Medulla oblongata (tissue), 1 donor: ENCODE data around the gene KRT28.

ENCODE experiments used
- DNase-seq: peaks from one replicate; pipeline ENCODE4 v3.0.0-alpha.2; 2015; ENCODE audit errors: extremely low spot score

The KRT28 gene, protein sequence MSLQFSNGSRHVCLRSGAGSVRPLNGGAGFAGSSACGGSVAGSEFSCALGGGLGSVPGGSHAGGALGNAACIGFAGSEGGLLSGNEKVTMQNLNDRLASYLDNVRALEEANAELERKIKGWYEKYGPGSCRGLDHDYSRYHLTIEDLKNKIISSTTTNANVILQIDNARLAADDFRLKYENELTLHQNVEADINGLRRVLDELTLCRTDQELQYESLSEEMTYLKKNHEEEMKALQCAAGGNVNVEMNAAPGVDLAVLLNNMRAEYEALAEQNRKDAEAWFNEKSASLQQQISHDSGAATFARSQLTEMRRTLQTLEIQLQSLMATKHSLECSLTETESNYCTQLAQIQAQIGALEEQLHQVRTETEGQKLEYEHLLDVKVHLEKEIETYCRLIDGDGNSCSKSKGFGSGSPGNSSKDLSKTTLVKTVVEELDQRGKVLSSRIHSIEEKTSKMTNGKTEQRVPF

DNA sequence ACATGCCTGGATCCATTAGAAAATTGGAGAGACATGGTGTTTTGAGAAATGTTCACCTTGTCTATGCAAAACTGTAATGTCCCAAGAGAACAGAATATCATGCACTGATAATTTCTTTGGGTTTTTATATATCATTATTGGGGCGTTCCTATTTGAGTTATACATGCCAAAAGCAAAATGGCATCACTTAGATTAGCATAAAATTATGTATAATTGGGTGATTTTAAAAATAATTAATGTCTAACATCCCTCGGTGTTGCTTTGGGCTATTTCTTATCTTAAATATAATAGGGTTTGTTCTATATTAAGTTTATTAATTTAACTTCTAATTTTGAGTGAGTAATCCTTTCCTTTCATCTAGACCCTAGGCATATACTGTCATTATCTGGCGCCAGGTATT, at the start of gene KRT28:
Gene KRT28, minus strand, starts transcription at position 101 of the 400 bp plus-strand sequence. Its CDS starts 66 bp downstream, at position 35.
- no peak for DNase-seq

DNA sequence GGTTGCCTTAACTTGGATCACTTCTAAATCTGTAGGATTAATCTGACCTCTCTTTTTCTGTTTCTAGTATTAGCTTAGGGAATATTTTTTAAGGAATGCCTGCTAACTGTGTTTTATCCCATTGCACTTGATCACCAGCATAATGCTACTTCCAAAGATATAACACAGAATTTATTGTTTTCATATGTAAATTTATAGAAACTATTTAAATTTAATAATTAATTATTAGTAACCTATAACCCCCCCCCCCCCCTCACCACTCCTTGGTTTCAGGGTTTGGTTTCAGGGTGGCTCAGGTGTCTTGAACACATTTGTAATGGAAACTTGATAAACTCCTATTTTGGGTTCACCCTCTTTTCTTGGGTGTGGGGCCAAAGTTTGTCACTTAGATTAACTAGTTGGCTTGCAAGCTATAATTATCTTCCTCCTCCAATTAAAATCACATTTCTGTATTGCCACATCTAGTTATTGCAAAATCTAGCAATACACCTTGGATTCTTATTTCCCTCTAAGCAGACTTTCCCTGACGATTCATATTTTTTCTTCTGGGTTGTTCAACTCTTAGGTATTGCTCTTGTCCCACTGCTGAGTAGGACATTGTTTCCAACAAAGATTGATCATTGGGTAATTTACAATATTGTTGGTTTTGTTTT, 49.0 kb upstream of the KRT28 start:
- DNase-seq, result no peak

DNA sequence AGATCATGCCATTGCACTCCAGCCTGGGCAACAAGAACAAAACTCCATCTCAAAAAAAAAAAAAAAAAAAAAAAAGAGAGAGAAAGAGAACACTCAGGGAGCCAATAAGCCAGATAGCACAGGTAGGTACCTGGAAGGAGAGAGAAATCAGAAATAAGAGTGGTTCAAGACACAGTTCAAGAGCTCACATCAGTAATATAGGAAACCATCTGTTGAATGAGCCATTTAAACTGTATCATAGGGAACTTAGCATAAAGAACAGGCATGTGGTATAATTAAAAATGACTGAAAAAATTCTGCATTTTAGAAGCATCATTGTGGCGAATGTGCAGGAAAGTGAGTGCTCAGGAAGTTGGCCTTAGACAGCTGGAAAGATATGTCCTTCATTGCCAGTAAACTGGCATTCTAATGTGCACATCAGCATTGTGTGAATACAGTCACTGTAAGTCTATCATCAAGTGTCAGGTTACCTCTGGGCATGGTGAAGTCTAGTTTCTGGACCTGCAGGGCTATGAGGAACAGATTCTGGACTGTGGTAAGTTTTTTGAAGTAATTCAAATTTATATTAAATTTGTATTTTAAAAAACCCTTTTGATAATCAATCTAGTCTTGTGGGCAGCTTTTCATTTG, 46.9 kb upstream of the KRT28 start:
- no peak for DNase-seq

DNA sequence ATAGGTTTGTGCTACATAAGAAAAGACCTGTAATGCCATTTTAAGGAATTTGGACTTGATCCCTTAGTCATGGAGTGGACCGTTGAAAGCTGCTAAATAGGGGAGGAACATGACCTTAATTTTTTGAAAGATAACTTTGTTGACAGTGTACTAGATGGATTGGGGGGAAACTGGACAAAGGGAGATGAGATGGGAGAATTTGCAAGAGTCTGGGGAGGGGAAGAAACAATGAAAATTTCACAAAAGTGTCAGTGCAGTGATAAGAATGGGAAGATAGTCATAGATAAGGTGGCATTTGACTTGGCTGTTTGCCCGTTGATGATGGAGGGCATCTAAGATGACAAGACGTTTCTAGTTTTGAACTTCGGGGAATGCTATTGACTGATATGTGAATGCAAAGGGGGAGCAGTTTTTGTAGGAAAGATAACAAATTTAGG, 44.9 kb upstream of the KRT28 start:
- no peak for DNase-seq

DNA sequence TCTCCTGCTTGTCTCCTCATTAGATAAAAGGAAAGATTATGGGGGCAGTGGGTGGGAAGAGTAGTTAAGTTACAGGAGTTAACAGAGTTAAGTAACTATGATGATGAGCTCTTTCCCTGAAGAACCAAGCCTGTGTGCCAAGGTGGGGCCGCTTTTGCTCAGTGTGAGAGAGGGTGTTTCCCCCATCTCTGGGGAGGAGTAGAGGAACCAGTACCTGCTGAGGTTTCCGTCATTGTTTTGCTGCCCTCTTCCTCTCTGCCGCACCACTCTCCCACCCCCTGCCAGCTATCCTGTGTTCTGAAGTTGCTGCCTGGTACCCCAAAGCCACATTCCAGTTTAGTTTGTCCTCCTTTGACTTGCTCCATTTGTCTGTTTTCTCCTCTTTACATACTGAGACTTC, 43.5 kb upstream of the KRT28 start:
- DNase-seq, result no peak

DNA sequence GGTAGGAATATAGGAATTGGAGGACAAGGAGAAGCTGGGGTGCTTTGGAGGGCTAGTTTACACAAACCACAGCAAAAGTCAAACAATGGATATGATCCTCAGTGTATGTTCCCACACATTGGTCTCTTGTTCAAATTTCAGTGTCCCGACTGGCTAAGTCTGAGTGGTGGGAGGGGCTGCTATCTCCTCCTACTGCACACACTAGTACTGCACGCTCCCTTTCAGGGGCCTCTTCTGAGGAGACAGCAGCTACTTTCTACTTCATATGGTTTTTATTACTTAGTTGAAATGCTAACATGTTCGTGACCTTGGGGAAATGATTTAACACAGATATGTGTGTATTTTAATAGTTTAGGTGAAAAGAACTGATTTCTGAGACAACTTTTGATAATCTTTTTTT, 41.5 kb upstream of the KRT28 start:
- DNase-seq, result no peak

DNA sequence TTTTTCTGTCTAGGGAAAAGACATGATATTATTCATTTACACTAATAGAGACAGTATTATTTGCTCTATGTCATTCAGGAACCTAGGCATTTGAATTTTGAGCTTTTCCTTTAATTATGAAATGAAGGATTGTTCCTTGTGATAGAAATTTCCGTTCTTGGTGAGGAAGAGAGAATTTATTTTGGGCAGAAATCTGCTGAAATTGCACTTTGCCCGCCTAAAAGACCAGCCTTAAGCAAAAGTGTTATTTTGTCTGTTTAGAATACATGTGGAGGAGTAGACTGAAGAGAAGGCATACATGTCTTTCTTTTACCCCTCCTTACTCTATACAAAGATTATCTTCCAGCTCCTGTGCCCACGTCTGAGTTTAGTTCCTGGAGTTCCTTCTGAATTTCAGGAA, 39.4 kb upstream of the KRT28 start:
- DNase-seq, result no peak

DNA sequence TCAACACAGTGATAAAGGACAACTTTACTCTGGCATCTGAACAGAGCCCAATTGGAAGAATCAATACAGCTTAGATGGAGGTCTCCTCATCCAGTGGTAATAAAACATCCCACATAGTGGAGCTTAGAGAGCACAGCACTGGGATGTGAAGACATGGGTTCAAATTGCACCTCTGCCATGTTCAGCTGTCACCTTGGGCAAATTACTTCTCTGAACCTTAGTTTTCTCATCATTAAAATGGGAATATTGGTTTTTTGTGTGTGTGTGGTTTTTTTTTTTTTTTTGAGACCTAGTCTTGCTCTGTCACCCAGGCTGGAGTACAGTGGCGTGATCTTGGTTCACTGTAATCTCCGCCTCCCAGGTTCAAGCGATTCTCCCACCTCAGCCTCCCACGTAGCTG, 36.3 kb upstream of the KRT28 start:
- no peak for DNase-seq

DNA sequence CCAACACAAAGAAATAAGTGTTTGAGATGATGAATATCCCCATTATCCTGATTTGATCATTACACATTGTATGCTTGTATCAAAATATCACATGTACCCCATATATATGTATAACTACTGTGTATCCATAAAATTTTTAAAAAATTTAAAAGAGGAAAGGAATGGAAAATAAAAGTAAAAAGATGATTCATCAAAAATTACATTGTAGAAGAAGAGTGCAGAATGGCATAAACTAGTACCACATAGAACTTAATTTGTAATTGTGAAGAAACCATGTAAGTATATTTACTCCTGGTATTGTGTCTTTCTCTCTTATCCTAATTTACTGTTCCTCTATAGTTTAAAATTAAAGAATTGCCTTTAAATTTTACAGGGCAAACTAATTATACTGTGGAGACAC, 34.1 kb upstream of the KRT28 start:
- DNase-seq, result no peak

DNA sequence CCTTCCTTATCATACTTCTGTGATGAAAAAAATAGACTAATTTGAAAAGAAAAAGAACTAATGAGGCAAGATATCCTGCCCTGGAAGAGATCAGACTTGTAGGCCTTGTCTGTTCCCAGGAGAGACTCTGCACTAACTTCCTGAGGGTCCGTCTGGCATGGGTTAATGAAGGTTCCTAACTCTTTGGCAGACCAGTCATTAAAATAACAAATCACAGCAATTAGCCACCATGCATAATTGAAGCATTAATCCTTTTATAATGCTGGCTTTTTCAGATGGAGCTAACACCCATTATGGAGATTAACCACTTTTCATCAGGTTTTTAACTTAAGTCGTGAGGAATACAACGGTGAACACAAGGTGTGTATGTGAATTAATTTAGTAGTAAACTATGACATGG, 33.1 kb upstream of the KRT28 start:
- DNase-seq, result no peak

DNA sequence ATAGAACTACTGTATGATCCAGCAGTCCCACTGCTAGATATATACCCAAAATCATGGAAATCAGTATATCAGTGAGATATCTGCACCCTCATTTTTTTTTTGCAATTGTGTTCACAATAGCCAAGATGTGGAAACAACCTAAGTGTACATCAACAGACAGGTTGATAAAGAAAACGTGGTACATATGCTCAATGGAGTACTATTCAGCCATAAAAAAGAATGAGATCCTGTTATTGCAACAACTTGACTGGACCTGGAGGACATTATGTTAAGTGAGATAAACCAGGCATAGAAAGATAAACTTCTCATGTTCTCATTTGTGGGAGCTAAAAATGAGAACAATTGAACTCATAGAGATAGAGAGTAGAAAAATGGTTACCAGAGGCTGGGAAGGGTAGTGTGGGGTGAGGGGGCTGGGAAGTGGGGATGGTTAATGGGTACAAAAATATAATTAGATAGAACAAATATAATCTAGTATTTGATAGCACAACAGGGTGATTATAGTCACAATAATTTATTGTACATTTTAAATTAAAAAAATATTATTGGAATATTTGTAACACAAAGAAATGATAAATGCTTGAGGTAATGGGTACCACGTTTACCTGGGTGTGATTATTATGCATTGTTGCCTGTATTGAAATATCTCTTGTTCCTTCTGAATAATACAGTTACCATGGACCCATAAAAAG, 30.5 kb upstream of the KRT28 start:
- no peak for DNase-seq

DNA sequence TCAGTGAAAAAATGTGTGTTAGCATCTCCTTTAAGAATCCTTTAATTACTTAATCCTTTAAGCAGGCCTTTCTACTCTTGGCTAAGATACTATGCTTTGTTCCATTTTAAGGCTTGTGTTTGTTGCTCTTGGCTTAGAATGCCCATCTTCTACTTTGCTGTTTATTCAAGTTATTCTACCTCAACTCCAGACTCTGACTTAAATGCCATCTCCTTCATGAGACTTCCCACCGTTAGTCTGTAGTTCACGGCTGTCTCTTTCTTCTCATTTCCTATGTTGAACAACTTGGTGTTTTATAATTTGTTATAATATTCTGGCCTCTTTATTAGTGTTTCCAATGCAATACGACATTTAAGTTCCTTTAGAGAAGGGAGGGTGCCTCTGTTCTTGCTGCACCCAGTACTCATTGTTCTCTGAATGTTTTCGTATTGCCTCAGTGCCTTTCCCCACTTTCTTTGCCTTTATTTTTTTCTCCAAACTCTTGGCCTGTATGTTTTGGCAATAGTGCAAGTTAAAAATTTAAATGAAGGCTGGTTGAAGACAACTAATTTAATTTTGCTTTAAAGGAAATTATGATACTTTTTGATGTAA, 28.8 kb upstream of the KRT28 start:
- no peak for DNase-seq

DNA sequence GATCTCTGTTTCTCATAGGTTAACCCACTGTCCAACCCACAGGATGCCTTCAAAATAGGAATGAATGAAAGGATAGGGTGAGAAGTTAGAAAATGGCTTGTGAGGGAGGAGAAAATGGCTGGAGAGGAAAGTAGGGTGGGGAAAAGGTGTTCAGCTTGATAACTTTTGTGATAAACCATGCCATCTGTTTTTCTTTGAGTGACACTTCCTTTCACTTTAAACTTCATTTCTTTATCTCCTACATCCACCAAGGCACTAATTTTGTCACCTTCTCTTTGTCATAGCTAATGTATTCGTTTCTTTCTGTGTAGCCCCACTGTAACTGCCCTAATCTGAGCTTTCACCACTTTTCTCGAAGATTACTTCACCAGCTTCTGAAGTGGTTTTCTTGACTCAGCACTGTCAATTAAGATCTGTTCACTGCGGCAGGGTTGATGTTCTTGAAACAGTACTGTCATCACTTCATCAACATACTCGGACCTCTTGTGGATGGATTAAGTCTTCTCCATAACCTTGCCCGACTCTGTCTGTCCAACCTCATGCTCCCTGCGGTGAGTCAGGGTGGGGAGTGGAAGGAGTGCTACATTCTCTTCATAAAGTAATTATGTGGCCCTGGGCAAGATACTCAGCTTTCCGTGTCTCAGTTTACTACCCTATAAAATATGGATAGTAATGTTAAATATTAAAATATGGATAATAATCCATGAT, 28.1 kb upstream of the KRT28 start:
- DNase-seq, result no peak

DNA sequence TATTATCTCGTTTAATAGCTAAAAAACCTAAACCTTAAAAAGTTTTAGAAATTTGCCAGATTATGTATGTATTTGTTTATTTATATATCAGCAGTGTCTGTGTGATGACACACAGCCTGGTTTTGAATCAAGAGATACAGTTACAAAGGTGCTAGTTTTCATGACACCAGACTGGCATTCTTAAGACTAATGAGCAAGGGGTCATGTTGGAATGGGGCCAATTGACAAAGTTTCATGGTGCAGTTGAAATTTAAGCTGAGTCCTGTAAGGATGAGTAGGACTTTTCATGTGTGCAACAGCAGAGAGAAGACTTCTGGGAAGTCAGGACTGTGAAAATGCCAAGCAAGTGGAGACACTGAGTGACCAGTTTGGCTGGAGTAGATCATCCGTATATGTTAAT, 25.8 kb upstream of the KRT28 start:
- no peak for DNase-seq

DNA sequence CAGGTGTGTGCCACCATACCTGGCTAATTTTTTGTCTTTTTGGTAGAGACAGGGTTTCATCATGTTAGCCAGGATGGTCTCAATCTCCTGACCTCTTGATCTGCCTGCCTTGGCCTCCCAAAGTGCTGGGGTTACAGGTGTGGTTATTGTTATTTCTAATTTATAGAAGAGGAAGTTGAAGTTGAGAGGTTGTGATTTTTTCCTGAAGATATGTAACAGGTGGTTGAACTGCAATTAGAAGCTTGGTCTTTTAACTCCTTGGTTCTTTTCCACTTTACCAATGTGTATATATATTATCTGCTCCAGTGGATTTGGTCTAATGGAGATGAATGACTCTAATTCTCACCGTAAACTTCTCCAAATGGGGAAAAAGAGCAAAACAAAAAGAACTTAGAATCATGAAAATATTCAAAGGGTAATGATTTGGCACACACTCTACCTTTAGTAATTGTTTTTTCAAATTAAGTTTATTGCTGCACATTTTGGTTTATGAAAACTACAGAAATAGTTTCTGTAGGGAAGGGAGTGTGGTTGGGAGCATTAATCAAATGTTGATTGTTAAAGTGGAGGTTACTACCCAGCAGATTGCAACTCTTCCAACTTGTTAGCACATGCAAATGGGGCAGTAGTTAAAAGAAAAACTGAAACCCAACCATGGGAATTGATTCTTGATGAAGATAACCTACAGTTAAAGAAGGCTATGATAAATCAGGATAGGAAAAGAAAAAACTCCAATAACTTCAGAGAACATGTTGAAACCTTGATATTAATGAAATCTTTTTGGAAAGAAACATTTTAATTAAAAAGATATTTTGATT, 24.5 kb upstream of the KRT28 start:
- DNase-seq, result no peak

DNA sequence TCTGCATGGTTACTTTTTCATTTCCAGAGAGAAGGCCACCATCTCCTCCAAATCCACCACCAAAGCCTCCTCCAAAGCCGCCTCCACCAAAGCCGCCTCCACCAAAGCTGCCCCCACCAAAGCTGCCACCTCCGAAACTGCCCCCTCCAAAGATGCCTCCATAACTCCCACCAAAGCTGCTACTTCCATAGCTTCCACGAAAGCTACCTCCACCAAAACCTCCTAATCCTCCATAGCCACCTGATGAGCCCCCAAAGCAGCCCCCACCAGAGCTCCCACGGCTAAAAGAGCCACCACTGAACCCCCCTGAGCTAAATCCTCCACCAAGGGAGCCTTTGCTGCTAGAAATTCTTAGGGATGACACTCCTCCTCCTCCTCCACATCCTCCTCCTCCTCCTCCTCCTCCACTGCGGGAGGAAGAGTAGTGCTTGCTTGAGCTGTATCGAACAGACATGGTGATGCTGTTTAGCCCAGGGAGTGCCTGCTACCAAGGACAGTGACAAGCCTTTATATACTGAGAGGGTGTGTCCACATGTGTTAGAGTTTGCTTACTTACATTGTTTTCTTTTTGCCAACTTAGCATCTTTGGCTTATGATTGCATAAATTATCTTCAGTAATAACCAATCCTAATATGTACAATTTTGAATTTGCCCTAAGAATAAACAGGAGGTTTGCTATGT, 22.5 kb upstream of the KRT28 start, which contains the start of gene KRT10:
Gene KRT10, minus strand, starts transcription at position 483 of the 681 bp plus-strand sequence. Its CDS starts 29 bp downstream, at position 454.
- no peak for DNase-seq

DNA sequence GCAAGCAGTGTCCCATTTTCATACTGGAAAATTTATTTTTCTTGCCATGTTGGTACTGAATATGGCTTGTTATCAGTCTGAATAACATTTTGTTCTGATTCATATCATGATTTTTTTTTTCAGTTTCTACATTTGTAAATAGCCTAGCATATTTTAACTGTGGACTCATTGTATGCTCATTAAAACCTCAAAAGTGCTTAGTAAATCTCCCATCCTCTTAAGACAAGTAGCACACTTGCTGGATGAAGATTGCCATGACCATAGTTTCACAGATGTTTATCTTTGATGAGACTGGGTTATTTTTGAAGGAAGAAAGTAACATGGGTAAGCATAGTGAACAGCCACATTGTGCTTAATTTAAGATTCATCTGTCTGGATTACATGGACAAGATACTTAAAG, 21.8 kb upstream of the KRT28 start:
- DNase-seq, result no peak

DNA sequence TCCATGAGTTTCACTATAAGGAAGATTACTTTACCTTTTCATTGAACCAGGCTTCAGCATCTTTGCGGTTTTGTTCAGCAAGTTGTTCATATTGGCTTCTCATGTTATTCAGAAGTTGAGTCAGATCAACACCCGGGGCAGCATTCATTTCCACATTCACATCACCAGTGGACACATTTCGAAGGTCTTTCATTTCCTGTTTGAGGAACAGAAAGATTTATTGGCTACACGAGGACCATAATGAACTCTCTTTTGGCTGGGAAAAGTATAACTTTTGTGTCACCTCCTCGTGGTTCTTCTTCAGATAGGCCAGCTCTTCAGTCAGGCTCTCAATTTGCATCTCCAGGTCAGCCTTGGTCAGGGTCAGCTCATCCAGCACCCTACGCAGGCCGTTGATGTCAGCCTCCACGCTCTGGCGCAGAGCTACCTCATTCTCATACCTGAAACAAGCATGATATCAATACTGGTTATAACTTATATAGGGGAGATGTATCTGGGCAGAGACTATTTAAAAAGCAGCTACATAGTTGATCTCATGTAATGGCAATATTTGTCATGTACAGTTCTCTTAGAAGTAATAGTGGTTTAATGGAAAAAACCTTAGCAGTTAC, 20.6 kb upstream of the KRT28 start:
- no peak for DNase-seq

DNA sequence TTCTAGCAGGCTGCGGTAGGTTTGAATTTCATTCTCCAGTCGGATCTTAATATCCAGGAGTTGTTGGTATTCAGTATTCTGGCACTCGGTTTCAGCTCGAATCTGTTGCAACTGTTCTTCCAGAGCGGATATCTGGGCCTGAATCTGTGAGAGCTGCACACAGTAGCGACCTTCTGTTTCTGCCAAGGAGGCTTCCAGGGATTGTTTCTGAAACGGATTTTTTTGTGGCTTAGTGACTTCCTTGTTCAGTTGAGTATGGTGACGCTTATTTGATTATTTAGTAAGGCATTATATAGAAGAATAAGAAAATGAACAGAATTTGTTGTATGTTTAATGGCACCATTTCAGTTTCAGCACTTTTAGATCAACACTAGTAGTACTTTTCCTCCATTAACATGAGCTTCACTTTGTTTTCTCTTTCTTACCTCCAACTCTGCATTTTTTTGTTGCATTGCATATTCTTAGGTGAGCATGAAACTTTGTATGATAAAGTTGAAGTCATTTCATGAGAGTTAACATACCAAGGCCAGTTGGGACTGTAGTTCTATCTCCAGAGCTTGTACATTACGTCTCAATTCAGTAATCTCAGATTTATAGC, 19.9 kb upstream of the KRT28 start:
- peak; percentile 6 for DNase-seq
